ENCODE measurements around the gene MSH6. TPM values are rescaled to one million over a fixed set of nuclear protein-coding genes. Genes with fewer than 3 reads are reported as not detected.

The MSH6 gene
- total and polyA plus RNA-seq, 2 experiments from 2014 or later: 109 to 311 TPM

GRCh38 chr2:47782381-47782670, 619 bp upstream of the MSH6 start:
- peak; percentile 18 for DNase-seq (ENCODE audit: low spot score)
- no peaks in the 10 kb centered on the region for H3K36me3 ChIP-seq (ENCODE audit: insufficient read depth)
- peak overlapping the region; percentile 98 for H3K4me3 ChIP-seq
- peaks cover 17% of the 10 kb centered on the region for H3K4me1 Mint-ChIP-seq
- H2AFZ ChIP-seq: peak overlapping the region; percentile 95
- no peaks in the 10 kb centered on the region for H3K27me3 ChIP-seq (ENCODE audit: insufficient read depth)
- peaks cover 25% of the 10 kb centered on the region for H3K36me3 Mint-ChIP-seq (ENCODE audit: low read depth)
- no peak for ATAC-seq
- peak overlapping the region; percentile 78 for H3K4me3 Mint-ChIP-seq
- H4K20me1 ChIP-seq (replicated peaks; ENCODE audit: insufficient read depth): peaks cover 32% of the 10 kb centered on the region
- H3K27me3 Mint-ChIP-seq (ENCODE audit: insufficient read depth, low read depth, poor library complexity): peaks cover 11% of the 10 kb centered on the region
- peak overlapping the region; percentile 70 for H3K27ac ChIP-seq (ENCODE audit: low read depth)
- H3K27ac Mint-ChIP-seq: peak overlapping the region; percentile 77; the same call in 1 of the 2 replicates
- H3K9me3 Mint-ChIP-seq: no peaks in the 10 kb centered on the region; the same call in 2 of the 3 replicates
- peaks cover 24% of the 10 kb centered on the region for H3K4me1 ChIP-seq (ENCODE audit: insufficient read depth)
- no peaks in the 10 kb centered on the region for H3K9me2 ChIP-seq (ENCODE audit: insufficient read depth)
- H3F3A ChIP-seq (replicated peaks; ENCODE audit: low read depth): no peaks in the 10 kb centered on the region; the same call in 1 of the 2 replicates
- TF ChIP-seq JUNB (IDR thresholded peaks at IDR 0.05; ENCODE audit: unreplicated experiment) (no peak), CREB1 (CRISPR knock-in tag; IDR thresholded peaks at IDR 0.05; ENCODE audit: low read depth) (no peak), NANOG (IDR thresholded peaks at IDR 0.05; ENCODE audit: borderline replicate concordance) (no peak), ETS1 (IDR thresholded peaks at IDR 0.05) (no peak), STAT1 (IDR thresholded peaks at IDR 0.05; ENCODE audit: unreplicated experiment) (no peak), REST (IDR thresholded peaks at IDR 0.05; ENCODE audit: unreplicated experiment) (no peak), EZH2phosphoT487 (IDR thresholded peaks at IDR 0.05; ENCODE audit: unreplicated experiment) (no peak)
- peaks cover 35% of the 10 kb centered on the region for H3K79me2 ChIP-seq (replicated peaks; ENCODE audit: insufficient read depth)
- peak overlapping the region; percentile 88 for H3K4me2 ChIP-seq

GRCh38 chr2:47783486-47784351, 774 bp downstream of the MSH6 start:
- peak overlapping the region; percentile 94 for H3K4me3 Mint-ChIP-seq
- Histone ChIP-seq H3F3A (replicated peaks; ENCODE audit: low read depth) (no peaks in the 10 kb centered on the region; the same call in 1 of the 2 replicates), H3K27me3 (ENCODE audit: insufficient read depth) (no peaks in the 10 kb centered on the region), H3K9me2 (ENCODE audit: insufficient read depth) (no peaks in the 10 kb centered on the region), H3K27ac (ENCODE audit: low read depth) (peak overlapping the region; percentile 99), H2AFZ (peak overlapping the region; percentile 77; the same call in 1 of the 2 replicates), H3K79me2 (replicated peaks; ENCODE audit: insufficient read depth) (peaks cover 49% of the 10 kb centered on the region), H3K4me1 (ENCODE audit: insufficient read depth) (peaks cover 14% of the 10 kb centered on the region), H3K36me3 (ENCODE audit: insufficient read depth) (no peaks in the 10 kb centered on the region), H4K20me1 (replicated peaks; ENCODE audit: insufficient read depth) (peaks cover 42% of the 10 kb centered on the region), H3K4me3 (peak overlapping the region; percentile 98), H3K4me2 (peak overlapping the region; percentile 99)
- H3K27ac Mint-ChIP-seq: peak overlapping the region; percentile 98
- H3K36me3 Mint-ChIP-seq (ENCODE audit: low read depth): peaks cover 25% of the 10 kb centered on the region
- no peaks in the 10 kb centered on the region; the same call in 2 of the 3 replicates for H3K9me3 Mint-ChIP-seq
- peak; percentile 89 for DNase-seq (ENCODE audit: low spot score)
- peak; percentile 61 for ATAC-seq
- peaks cover 11% of the 10 kb centered on the region for H3K27me3 Mint-ChIP-seq (ENCODE audit: insufficient read depth, low read depth, poor library complexity)
- H3K4me1 Mint-ChIP-seq: peaks cover 10% of the 10 kb centered on the region
- TF ChIP-seq POLR2AphosphoS5 (IDR thresholded peaks at IDR 0.05; ENCODE audit: low read depth): peak; percentile 22; the same call in 1 of the 2 replicates
- TF ChIP-seq REST (IDR thresholded peaks at IDR 0.05; ENCODE audit: unreplicated experiment): no peak
- peak in 1 of 2 experiments; percentile 35; a peak in 2 of 4 replicates for TF ChIP-seq CTCF (conservative IDR thresholded peaks at IDR 0.05; ENCODE audit: low read depth in 2 of 2)

Data from GM23338 (cell line).